GM12801 (cell line): ENCODE data around the gene MSN.

ENCODE experiments used
- TF ChIP-seq, protein P1 (sequence below): IDR thresholded peaks from one replicate; pipeline ENCODE4 v1.5.1; 2011; ENCODE audit warnings: control low read depth; ENCODE audit not compliant: insufficient read length; ENCODE audit errors: extremely low read depth

MSN gene

GRCh38 chrX:65667503-65668376 is at the start of gene MSN:
MSN (plus strand) TSS chrX:65667654; CDS start chrX:65667842, 188 bp downstream.
- TF ChIP-seq, protein P1, sequence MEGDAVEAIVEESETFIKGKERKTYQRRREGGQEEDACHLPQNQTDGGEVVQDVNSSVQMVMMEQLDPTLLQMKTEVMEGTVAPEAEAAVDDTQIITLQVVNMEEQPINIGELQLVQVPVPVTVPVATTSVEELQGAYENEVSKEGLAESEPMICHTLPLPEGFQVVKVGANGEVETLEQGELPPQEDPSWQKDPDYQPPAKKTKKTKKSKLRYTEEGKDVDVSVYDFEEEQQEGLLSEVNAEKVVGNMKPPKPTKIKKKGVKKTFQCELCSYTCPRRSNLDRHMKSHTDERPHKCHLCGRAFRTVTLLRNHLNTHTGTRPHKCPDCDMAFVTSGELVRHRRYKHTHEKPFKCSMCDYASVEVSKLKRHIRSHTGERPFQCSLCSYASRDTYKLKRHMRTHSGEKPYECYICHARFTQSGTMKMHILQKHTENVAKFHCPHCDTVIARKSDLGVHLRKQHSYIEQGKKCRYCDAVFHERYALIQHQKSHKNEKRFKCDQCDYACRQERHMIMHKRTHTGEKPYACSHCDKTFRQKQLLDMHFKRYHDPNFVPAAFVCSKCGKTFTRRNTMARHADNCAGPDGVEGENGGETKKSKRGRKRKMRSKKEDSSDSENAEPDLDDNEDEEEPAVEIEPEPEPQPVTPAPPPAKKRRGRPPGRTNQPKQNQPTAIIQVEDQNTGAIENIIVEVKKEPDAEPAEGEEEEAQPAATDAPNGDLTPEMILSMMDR = no peak

GRCh38 chrX:65630771-65631170 is 36.7 kb upstream of the MSN start:
- TF ChIP-seq, protein P1 = no peak

GRCh38 chrX:65633826-65634225 is 33.6 kb upstream of the MSN start:
- TF ChIP-seq, protein P1 = no peak

DNA sequence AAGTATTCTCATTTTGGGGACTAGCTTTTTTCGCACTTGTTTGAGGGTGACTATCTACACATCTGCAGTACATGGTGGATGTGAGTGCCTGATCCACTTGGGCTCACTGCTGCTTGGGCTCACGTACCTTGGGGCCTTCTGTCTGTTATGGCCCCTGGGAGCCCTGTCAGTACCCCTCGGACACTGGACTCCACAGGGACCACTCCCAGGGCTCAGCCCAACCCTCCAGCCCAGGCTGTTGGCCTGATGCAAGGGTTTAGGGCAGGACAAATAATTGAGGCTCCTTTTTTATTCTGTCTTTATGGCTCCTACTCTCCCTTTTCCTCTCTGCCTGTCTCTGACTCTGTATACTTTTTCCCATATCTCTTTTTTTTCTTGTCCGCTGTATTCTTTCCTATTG is 32.7 kb upstream of the MSN start:
- TF ChIP-seq, protein P1 = no peak

- TF ChIP-seq, protein P1 = no peak
Measured at GRCh38 chrX:65635378-65635777, 32.1 kb upstream of the MSN start.

DNA sequence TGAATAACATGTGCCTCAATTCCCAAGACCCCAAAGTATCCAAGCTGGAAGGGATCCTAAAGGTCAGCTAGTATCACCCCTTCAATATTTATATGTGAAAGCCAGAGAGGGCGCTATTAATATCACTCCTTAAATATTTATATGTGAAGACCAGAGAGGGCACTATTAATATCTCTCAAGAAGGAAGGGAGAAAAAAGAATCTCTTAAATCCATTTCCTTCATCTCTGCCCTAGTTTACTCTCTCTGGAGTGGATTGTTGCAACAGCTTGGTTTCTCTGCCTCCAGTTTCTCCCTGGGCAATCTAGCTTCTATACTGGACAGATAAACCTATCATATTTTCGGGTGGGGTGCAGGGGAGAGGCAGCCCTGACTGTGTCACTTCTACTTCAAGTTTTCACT is 31.6 kb upstream of the MSN start:
- TF ChIP-seq, protein P1 = no peak

DNA sequence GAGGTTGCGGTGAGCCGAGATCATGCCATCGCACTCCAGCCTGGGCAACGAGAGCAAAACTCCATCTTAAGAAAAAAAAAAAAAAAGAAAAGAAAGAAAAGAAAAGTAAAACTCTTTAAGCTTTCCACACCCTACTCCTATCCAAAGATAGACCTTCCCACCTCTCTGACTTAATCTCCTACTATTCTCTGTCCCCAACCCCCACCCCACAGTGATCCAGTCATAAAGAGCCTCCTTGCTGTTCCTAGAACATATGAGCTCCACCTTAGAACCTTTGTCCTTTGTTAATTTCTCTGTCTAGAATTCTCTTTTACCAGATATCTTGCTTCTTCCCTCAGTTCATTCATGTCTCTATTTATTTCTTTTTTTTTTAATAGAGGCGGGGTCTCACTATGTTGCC is 30.1 kb upstream of the MSN start:
- TF ChIP-seq, protein P1 = no peak
